ENCODE results near the gene DNAAF5. TPM values are rescaled to one million over a fixed set of nuclear protein-coding genes. Genes with fewer than 3 reads are reported as not detected.

DNAAF5 gene
- total and polyA plus RNA-seq, 2 of the 4 experiments (the other 2 are of a cell fraction), result 12.4 to 32.6 TPM

GRCh38 chr7:815284-816216, 89.1 kb downstream of the DNAAF5 start:
- H2AFZ ChIP-seq (replicated peaks; ENCODE audit: low read length, poor library complexity), result peak overlapping the region; percentile 74
- BruUV-seq (replicated peaks), result no TSS peak
- peaks cover 22% of the 10 kb centered on the region for H4K20me1 ChIP-seq (ENCODE audit: insufficient read depth, low read length)
- H3K36me3 ChIP-seq (ENCODE audit: control insufficient read depth, insufficient read depth, low read length), result no peaks in the 10 kb centered on the region
- ATAC-seq (ENCODE audit: low read depth) (no peak), DNase-seq (no peak)
- peak overlapping the region; percentile 57 for H3K4me3 ChIP-seq (ENCODE audit: insufficient read depth, low read depth, low read length)
- no peaks in the 10 kb centered on the region for H3K27me3 ChIP-seq (ENCODE audit: control insufficient read depth, insufficient read depth, low read length)
- dilution Hi-C loops (cut with HindIII; ENCODE audit: low sequenced_read_pairs, unreplicated experiment), result no loop called here
- H3K4me2 ChIP-seq (ENCODE audit: low read depth, low read length), result peak overlapping the region; percentile 96
- no peak overlapping the region for H3K23ac ChIP-seq (ENCODE audit: low read depth, low read length)
- POLR2A ChIA-PET (ENCODE audit: unreplicated experiment), result no interaction called here
- peak overlapping the region; percentile 78 for H4K5ac ChIP-seq (ENCODE audit: low read depth, low read length)
- peak overlapping the region; percentile 57 for H3K27ac ChIP-seq (ENCODE audit: insufficient read depth, low read length)
- H3K14ac ChIP-seq (replicated peaks; ENCODE audit: low read depth, low read length), result 0 out of 2 replicates have a peak overlapping the region, but pooled peaks have one; percentile 63
- peaks cover 20% of the 10 kb centered on the region for H3K4me1 ChIP-seq (ENCODE audit: control insufficient read depth, insufficient read depth, low read length)
- H3K79me1 ChIP-seq (ENCODE audit: low read depth in 1 of 2, low read length in 2 of 2), result peaks cover 2 to 32% of the 10 kb centered on the region in 2 experiments; a peak in 2 of 4 replicates
- H3K4ac ChIP-seq (ENCODE audit: low read depth, low read length), result peak overlapping the region; percentile 71
- H4K91ac ChIP-seq (ENCODE audit: insufficient read depth, low read depth, low read length), result peak overlapping the region; percentile 21
- H2BK120ac ChIP-seq (ENCODE audit: low read depth, low read length), result peak overlapping the region; percentile 34; the same call in 1 of the 2 replicates
- peak overlapping the region; percentile 75 to 89; a peak in 2 of 4 replicates for H4K8ac ChIP-seq (ENCODE audit: low read depth in 2 of 2, low read length in 2 of 2)
- H3K18ac ChIP-seq (ENCODE audit: low read depth, low read length), result peak overlapping the region; percentile 65
- H3K56ac ChIP-seq (ENCODE audit: extremely low read depth, insufficient read depth, low read length), result no peak overlapping the region
- in situ Hi-C loops (cut with MboI; ENCODE audit: low sequenced_read_pairs), result no loop called here
- 10% methylated on average over 21 of the region's 56 CpGs; no CpG with 5 or more reads in 1 of the 2 experiments for WGBS, 2 experiments (ENCODE audit: extremely low coverage in 2 of 2, insufficient read length in 1 of 2)
- CTCF ChIA-PET, result no interaction called here
- intact Hi-C loops (cut with micrococcal nuclease), result no loop called here
- H2AK9ac ChIP-seq (replicated peaks; ENCODE audit: low read depth, low read length, poor library complexity), result peak overlapping the region; percentile 60
- H2BK5ac ChIP-seq (ENCODE audit: low read depth, low read length, poor library complexity, severe bottlenecking), result peak overlapping the region; percentile 21
- no peak overlapping the region; the same call in 2 of the 3 replicates for H2BK15ac ChIP-seq (ENCODE audit: low read depth, low read length)
- H2AK5ac ChIP-seq (ENCODE audit: low read depth, low read length), result peak overlapping the region; percentile 64
- peak overlapping the region; percentile 70 for H3K9ac ChIP-seq (ENCODE audit: low read depth, low read length)
- no peak overlapping the region for H2BK20ac ChIP-seq (ENCODE audit: low read depth, low read length)
- H3K9me3 ChIP-seq (ENCODE audit: control insufficient read depth, insufficient read depth, low read length), result no peaks in the 10 kb centered on the region
- H3K9me1 ChIP-seq (ENCODE audit: insufficient read depth, low read length), result peaks cover 7% of the 10 kb centered on the region
- TF ChIP-seq POLR2A (IDR thresholded peaks at IDR 0.05; ENCODE audit: low read depth, low read length) (no peak), ELK1 (IDR thresholded peaks at IDR 0.05; ENCODE audit: borderline replicate concordance, low read depth, low read length) (no peak), RAD21 (IDR thresholded peaks at IDR 0.05; ENCODE audit: low read length) (no peak), CEBPB (IDR thresholded peaks at IDR 0.05; ENCODE audit: low read depth, low read length) (no peak), MAFK (IDR thresholded peaks at IDR 0.05; ENCODE audit: low read depth, low read length) (no peak), FOS (IDR thresholded peaks at IDR 0.05; ENCODE audit: low read depth, low read length) (no peak), CTCF (conservative IDR thresholded peaks at IDR 0.05; ENCODE audit: low read depth, low read length) (no peak), MXI1 (IDR thresholded peaks at IDR 0.05; ENCODE audit: borderline replicate concordance, low read depth, low read length) (no peak), USF2 (IDR thresholded peaks at IDR 0.05; ENCODE audit: low read depth, low read length) (no peak), BHLHE40 (IDR thresholded peaks at IDR 0.05; ENCODE audit: low read depth, low read length) (no peak), NFE2L2 (IDR thresholded peaks at IDR 0.05; ENCODE audit: low read depth, low read length) (no peak), RFX5 (IDR thresholded peaks at IDR 0.05; ENCODE audit: low read depth, low read length) (no peak), CHD1 (IDR thresholded peaks at IDR 0.05; ENCODE audit: low read depth, low read length) (no peak), SMC3 (IDR thresholded peaks at IDR 0.05; ENCODE audit: low read depth, low read length) (no peak)
